Nephron progenitor cell (in vitro differentiated cells): ENCODE results near the gene ZRANB2.

ENCODE experiments used
- DNase-seq: peaks from one replicate; pipeline ENCODE4 v3.0.0; 2021
- H3K27ac Mint-ChIP-seq: 2 replicates; pipeline ENCODE4 v1.8.0; 2021; ENCODE audit warnings: mild to moderate bottlenecking, moderate library complexity, mixed read lengths
- H3K27me3 Mint-ChIP-seq: 2 replicates; pipeline ENCODE4 v1.8.0; 2021; ENCODE audit warnings: mild to moderate bottlenecking, low read depth, mixed read lengths; ENCODE audit not compliant: poor library complexity
- H3K36me3 Mint-ChIP-seq: 2 replicates; pipeline ENCODE4 v1.8.0; 2021; ENCODE audit warnings: low read depth, mixed read lengths
- H3K4me1 Mint-ChIP-seq: 2 replicates; pipeline ENCODE4 v1.8.0; 2021; ENCODE audit warnings: mixed read lengths
- H3K4me3 Mint-ChIP-seq: 2 replicates; pipeline ENCODE4 v1.8.0; 2021; ENCODE audit warnings: mild to moderate bottlenecking, moderate library complexity, mixed read lengths
- H3K9me3 Mint-ChIP-seq: 2 replicates; pipeline ENCODE4 v1.8.0; 2021; ENCODE audit warnings: mild to moderate bottlenecking, moderate library complexity, mixed read lengths
- CTCF ChIP-seq: fragments of 200-600 bp; sonication (generic); IDR thresholded peaks from 2 replicates; pipeline ENCODE4 v1.5.0; 2021; ENCODE audit warnings: antibody characterized with exemption

Gene ZRANB2

GRCh38 chr1:71041806-71042205 is 39.0 kb downstream of the ZRANB2 start:
- Mint-ChIP-seq H3K27ac (no peak overlapping the region), H3K9me3 (no peaks in the 10 kb centered on the region), H3K27me3 (peaks cover 28% of the 10 kb centered on the region), H3K4me1 (no peaks in the 10 kb centered on the region), H3K4me3 (no peak overlapping the region), H3K36me3 (no peaks in the 10 kb centered on the region)
- no peak for DNase-seq
- no peak for TF ChIP-seq CTCF

- Mint-ChIP-seq H3K4me3 (no peak overlapping the region), H3K9me3 (no peaks in the 10 kb centered on the region), H3K27ac (no peak overlapping the region), H3K27me3 (peaks cover 9% of the 10 kb centered on the region), H3K36me3 (no peaks in the 10 kb centered on the region), H3K4me1 (no peaks in the 10 kb centered on the region)
- DNase-seq, result no peak
- no peak for TF ChIP-seq CTCF
Measured at GRCh38 chr1:71039661-71040262, 41.1 kb downstream of the ZRANB2 start.

- H3K4me1 Mint-ChIP-seq, result no peaks in the 10 kb centered on the region
- no peak overlapping the region for H3K4me3 Mint-ChIP-seq
- TF ChIP-seq CTCF, result no peak
- no peaks in the 10 kb centered on the region for H3K9me3 Mint-ChIP-seq
- H3K27ac Mint-ChIP-seq, result peak overlapping the region; percentile 57
- H3K27me3 Mint-ChIP-seq, result peaks cover 9% of the 10 kb centered on the region
- no peaks in the 10 kb centered on the region for H3K36me3 Mint-ChIP-seq
- DNase-seq, result no peak
Measured at GRCh38 chr1:71038942-71039341, 41.9 kb downstream of the ZRANB2 start.

- peaks cover 9% of the 10 kb centered on the region for H3K27me3 Mint-ChIP-seq
- no peak for TF ChIP-seq CTCF
- DNase-seq, result no peak
- H3K4me3 Mint-ChIP-seq, result no peak overlapping the region
- no peaks in the 10 kb centered on the region for H3K9me3 Mint-ChIP-seq
- H3K4me1 Mint-ChIP-seq, result no peaks in the 10 kb centered on the region
- no peaks in the 10 kb centered on the region for H3K36me3 Mint-ChIP-seq
- no peak overlapping the region for H3K27ac Mint-ChIP-seq
Measured at GRCh38 chr1:71037829-71038620, 42.8 kb downstream of the ZRANB2 start.

- Mint-ChIP-seq H3K27ac (no peak overlapping the region), H3K9me3 (no peaks in the 10 kb centered on the region), H3K27me3 (peaks cover 9% of the 10 kb centered on the region), H3K4me1 (no peaks in the 10 kb centered on the region), H3K36me3 (no peaks in the 10 kb centered on the region), H3K4me3 (no peak overlapping the region)
- no peak for DNase-seq
- no peak for TF ChIP-seq CTCF
Measured at GRCh38 chr1:71037066-71037465, 43.8 kb downstream of the ZRANB2 start.

- H3K4me3 Mint-ChIP-seq, result no peak overlapping the region
- no peaks in the 10 kb centered on the region for H3K4me1 Mint-ChIP-seq
- DNase-seq, result no peak
- H3K36me3 Mint-ChIP-seq, result no peaks in the 10 kb centered on the region
- no peak overlapping the region for H3K27ac Mint-ChIP-seq
- no peaks in the 10 kb centered on the region for H3K9me3 Mint-ChIP-seq
- no peak for TF ChIP-seq CTCF
- no peaks in the 10 kb centered on the region for H3K27me3 Mint-ChIP-seq
Measured at GRCh38 chr1:71033136-71033535, 47.7 kb downstream of the ZRANB2 start.
